Measurements from ENCODE around the gene SMIM3. TPM values are rescaled to one million over a fixed set of nuclear protein-coding genes. Genes with fewer than 3 reads are reported as not detected.

SMIM3 gene
- total RNA-seq, 1 donor from 2014 or later = 3.0 TPM

GRCh38 chr5:150753463-150753862, 25.1 kb upstream of the SMIM3 start:
- peaks cover 4% of the 10 kb centered on the region for H3K4me1 Mint-ChIP-seq (ENCODE audit: unreplicated experiment)

GRCh38 chr5:150753863-150754262, 24.7 kb upstream of the SMIM3 start:
- TF ChIP-seq CTCF (IDR thresholded peaks at IDR 0.05; ENCODE audit: unreplicated experiment) = no peak
- H3K9me3 Mint-ChIP-seq (ENCODE audit: unreplicated experiment) = no peaks in the 10 kb centered on the region
- H3K4me3 Mint-ChIP-seq (ENCODE audit: unreplicated experiment) = no peak overlapping the region
- no peak overlapping the region for H3K27ac Mint-ChIP-seq (ENCODE audit: unreplicated experiment)
- no peaks in the 10 kb centered on the region for H3K27me3 Mint-ChIP-seq (ENCODE audit: unreplicated experiment)
- peaks cover 4% of the 10 kb centered on the region for H3K4me1 Mint-ChIP-seq (ENCODE audit: unreplicated experiment)
- DNase-seq (ENCODE audit: low spot score) = no peak
- H3K36me3 Mint-ChIP-seq (ENCODE audit: low read depth, unreplicated experiment) = peaks cover 19% of the 10 kb centered on the region

More at GRCh38 chr5:150753463-150753862, 25.1 kb upstream of the SMIM3 start:
- H3K27me3 Mint-ChIP-seq (ENCODE audit: unreplicated experiment) = no peaks in the 10 kb centered on the region
- H3K36me3 Mint-ChIP-seq (ENCODE audit: low read depth, unreplicated experiment) = peaks cover 20% of the 10 kb centered on the region
- no peak overlapping the region for H3K27ac Mint-ChIP-seq (ENCODE audit: unreplicated experiment)
- no peak for TF ChIP-seq CTCF (IDR thresholded peaks at IDR 0.05; ENCODE audit: unreplicated experiment)
- H3K9me3 Mint-ChIP-seq (ENCODE audit: unreplicated experiment) = no peaks in the 10 kb centered on the region
- no peak for DNase-seq (ENCODE audit: low spot score)
- no peak overlapping the region for H3K4me3 Mint-ChIP-seq (ENCODE audit: unreplicated experiment)

- Mint-ChIP-seq H3K4me1 (ENCODE audit: unreplicated experiment) (peaks cover 8% of the 10 kb centered on the region), H3K9me3 (ENCODE audit: unreplicated experiment) (no peaks in the 10 kb centered on the region), H3K27ac (ENCODE audit: unreplicated experiment) (no peak overlapping the region), H3K27me3 (ENCODE audit: unreplicated experiment) (no peaks in the 10 kb centered on the region), H3K4me3 (ENCODE audit: unreplicated experiment) (no peak overlapping the region), H3K36me3 (ENCODE audit: low read depth, unreplicated experiment) (peaks cover 15% of the 10 kb centered on the region)
- no peak for TF ChIP-seq CTCF (IDR thresholded peaks at IDR 0.05; ENCODE audit: unreplicated experiment)
- no peak for DNase-seq (ENCODE audit: low spot score)
These were observed 21.4 kb upstream of the SMIM3 start for GRCh38 chr5:150757087-150757649.

- H3K4me1 Mint-ChIP-seq (ENCODE audit: unreplicated experiment) = peaks cover 8% of the 10 kb centered on the region
- no peak overlapping the region for H3K4me3 Mint-ChIP-seq (ENCODE audit: unreplicated experiment)
- no peaks in the 10 kb centered on the region for H3K9me3 Mint-ChIP-seq (ENCODE audit: unreplicated experiment)
- H3K27ac Mint-ChIP-seq (ENCODE audit: unreplicated experiment) = no peak overlapping the region
- H3K36me3 Mint-ChIP-seq (ENCODE audit: low read depth, unreplicated experiment) = peaks cover 15% of the 10 kb centered on the region
- H3K27me3 Mint-ChIP-seq (ENCODE audit: unreplicated experiment) = no peaks in the 10 kb centered on the region
- TF ChIP-seq CTCF (IDR thresholded peaks at IDR 0.05; ENCODE audit: unreplicated experiment) = no peak
- DNase-seq (ENCODE audit: low spot score) = no peak
These were observed 20.4 kb upstream of the SMIM3 start for GRCh38 chr5:150758203-150758530.

GRCh38 chr5:150758531-150759333, 19.8 kb upstream of the SMIM3 start, which contains the start of gene DCTN4:
Gene DCTN4 (minus strand): TSS chr5:150759017. CDS start chr5:150758993, 24 bp downstream.
- H3K9me3 Mint-ChIP-seq (ENCODE audit: unreplicated experiment) = no peaks in the 10 kb centered on the region

More at GRCh38 chr5:150758531-150759333, 19.8 kb upstream of the SMIM3 start, which contains the start of gene DCTN4:
- Mint-ChIP-seq H3K27ac (ENCODE audit: unreplicated experiment) (no peak within 1 kb of the TSS), H3K27me3 (ENCODE audit: unreplicated experiment) (no peaks in the 10 kb centered on the region), H3K36me3 (ENCODE audit: low read depth, unreplicated experiment) (peaks cover 15% of the 10 kb centered on the region), H3K4me1 (ENCODE audit: unreplicated experiment) (peaks cover 8% of the 10 kb centered on the region), H3K4me3 (ENCODE audit: unreplicated experiment) (no peak within 1 kb of the TSS)
- peak; percentile 91 for DNase-seq (ENCODE audit: low spot score)
- TF ChIP-seq CTCF (IDR thresholded peaks at IDR 0.05; ENCODE audit: unreplicated experiment) = no peak

Measured in endothelial cell (in vitro differentiated cells).